Hepatocyte (in vitro differentiated cells): Measurements from ENCODE around the gene FOXRED1. TPM values are rescaled to one million over a fixed set of nuclear protein-coding genes. Genes with fewer than 3 reads are reported as not detected.

Source experiments
- DNase-seq: peaks from one replicate; pipeline ENCODE4 v3.0.0-alpha.2; 2016; ENCODE audit warnings: low spot score
- H2AFZ ChIP-seq: fragments of 200-600 bp; sonication (generic); 2 replicates; pipeline ENCODE4 v1.6.0; 2016; ENCODE audit warnings: antibody characterized with exemption, mild to moderate bottlenecking
- H3K27ac ChIP-seq: fragments of 200-600 bp; sonication (generic); 2 replicates; pipeline ENCODE4 v1.5.1; 2016; ENCODE audit warnings: mild to moderate bottlenecking
- H3K27me3 ChIP-seq: fragments of 200-600 bp; sonication (generic); 2 replicates; pipeline ENCODE4 v1.6.1; 2016
- H3K36me3 ChIP-seq: fragments of 200-600 bp; sonication (generic); replicated peaks from 2 replicates; pipeline ENCODE4 v1.5.1; 2016; ENCODE audit warnings: low read depth; ENCODE audit not compliant: insufficient read depth
- H3K4me1 ChIP-seq: fragments of 200-600 bp; sonication (generic); 2 replicates; pipeline ENCODE4 v1.5.1; 2016; ENCODE audit warnings: mild to moderate bottlenecking, moderate library complexity; ENCODE audit not compliant: insufficient read depth
- H3K4me2 ChIP-seq: fragments of 200-600 bp; sonication (generic); 2 replicates; pipeline ENCODE4 v1.6.0; 2016
- H3K4me3 ChIP-seq: fragments of 200-600 bp; sonication (generic); 2 replicates; pipeline ENCODE4 v1.5.1; 2016; ENCODE audit warnings: mild to moderate bottlenecking
- H3K79me2 ChIP-seq: fragments of 200-600 bp; sonication (generic); 2 replicates; pipeline ENCODE4 v1.6.0; 2017; ENCODE audit warnings: mild to moderate bottlenecking
- H3K9me2 ChIP-seq: fragments of 200-600 bp; sonication (generic); replicated peaks from 2 replicates; pipeline ENCODE4 v1.6.0; 2017; ENCODE audit warnings: mild to moderate bottlenecking; ENCODE audit not compliant: insufficient read depth
- H3K9me3 ChIP-seq: fragments of 200-600 bp; sonication (generic); 2 replicates; pipeline ENCODE4 v1.5.1; 2016; ENCODE audit warnings: low read depth, mild to moderate bottlenecking
- H4K20me1 ChIP-seq: fragments of 200-600 bp; sonication (generic); 2 replicates; pipeline ENCODE4 v1.6.0; 2016; ENCODE audit warnings: mild to moderate bottlenecking; ENCODE audit not compliant: insufficient read depth, poor library complexity, severe bottlenecking
- EZH2 ChIP-seq: fragments of 200-600 bp; sonication (generic); IDR thresholded peaks from 2 replicates; pipeline ENCODE4 v1.6.1; 2016; ENCODE audit warnings: antibody characterized with exemption, mild to moderate bottlenecking, borderline replicate concordance
- EZH2phosphoT487 ChIP-seq: fragments of 200-600 bp; sonication (generic); IDR thresholded peaks from one replicate; pipeline ENCODE4 v1.6.1; 2018; ENCODE audit warnings: antibody characterized with exemption, mild to moderate bottlenecking, low read depth, moderate library complexity; ENCODE audit not compliant: unreplicated experiment, severe bottlenecking
- WGBS: methylation state at CpG from one replicate; pipeline ENCODE4 v1.1.6; 2016; ENCODE audit warnings: low lambda C conversion rate; ENCODE audit errors: missing lambda C conversion rate; 5-methylcytosine and 5-hydroxymethylcytosine counted together
- polyA plus RNA-seq: library from polyadenylated mRNA; unstranded; fragments of >200 nt; fragmentation: Nextera tagmentation; extraction: Ambion mirVana; gene quantifications from 2 replicates; pipeline ENCODE4 v1.2.1, GENCODE V29; 2016
- total RNA-seq: library from RNA; depleted of rRNA; stranded (reverse); fragments of >200 nt; gene quantifications from 2 replicates; pipeline ENCODE4 v1.2.3, GENCODE V29; 2014
- TF ChIP-seq, protein P1 (sequence below): fragments of 200-600 bp; sonication (generic); IDR thresholded peaks from 2 replicates; pipeline ENCODE4 v1.5.1; 2016; ENCODE audit warnings: antibody characterized with exemption, mild to moderate bottlenecking; ENCODE audit not compliant: poor library complexity

FOXRED1 gene
- total and polyA plus RNA-seq, 2 experiments from 2014 or later: 28.8 to 46.1 TPM

DNA sequence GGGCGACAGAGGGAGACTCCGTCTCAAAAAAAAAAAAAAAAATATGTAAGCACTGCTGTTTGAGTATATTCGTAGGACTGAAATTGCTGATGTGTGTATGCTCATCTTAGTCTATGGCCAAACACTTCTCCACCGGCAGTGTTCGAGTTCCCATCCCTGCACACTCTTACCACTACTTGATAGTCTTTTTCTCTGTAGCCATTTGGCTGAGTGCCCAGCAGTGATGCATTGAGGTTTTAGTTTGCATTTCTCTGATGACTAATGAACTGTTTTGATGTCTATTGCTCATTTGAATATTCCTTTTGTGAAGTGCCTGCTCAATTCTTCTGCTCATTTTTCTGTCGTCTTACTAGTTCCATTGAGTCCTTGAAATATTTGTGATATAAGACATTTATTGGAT is 15.9 kb downstream of the FOXRED1 start:
- Histone ChIP-seq H4K20me1 (no peaks in the 10 kb centered on the region), H3K27me3 (no peaks in the 10 kb centered on the region), H3K4me2 (no peak overlapping the region), H2AFZ (no peak overlapping the region), H3K4me1 (peaks cover 12% of the 10 kb centered on the region), H3K4me3 (no peak overlapping the region), H3K9me3 (no peaks in the 10 kb centered on the region), H3K27ac (no peak overlapping the region), H3K36me3 (no peaks in the 10 kb centered on the region), H3K9me2 (no peaks in the 10 kb centered on the region), H3K79me2 (peaks cover 20% of the 10 kb centered on the region)
- TF ChIP-seq EZH2: no peak
- TF ChIP-seq, protein P1, sequence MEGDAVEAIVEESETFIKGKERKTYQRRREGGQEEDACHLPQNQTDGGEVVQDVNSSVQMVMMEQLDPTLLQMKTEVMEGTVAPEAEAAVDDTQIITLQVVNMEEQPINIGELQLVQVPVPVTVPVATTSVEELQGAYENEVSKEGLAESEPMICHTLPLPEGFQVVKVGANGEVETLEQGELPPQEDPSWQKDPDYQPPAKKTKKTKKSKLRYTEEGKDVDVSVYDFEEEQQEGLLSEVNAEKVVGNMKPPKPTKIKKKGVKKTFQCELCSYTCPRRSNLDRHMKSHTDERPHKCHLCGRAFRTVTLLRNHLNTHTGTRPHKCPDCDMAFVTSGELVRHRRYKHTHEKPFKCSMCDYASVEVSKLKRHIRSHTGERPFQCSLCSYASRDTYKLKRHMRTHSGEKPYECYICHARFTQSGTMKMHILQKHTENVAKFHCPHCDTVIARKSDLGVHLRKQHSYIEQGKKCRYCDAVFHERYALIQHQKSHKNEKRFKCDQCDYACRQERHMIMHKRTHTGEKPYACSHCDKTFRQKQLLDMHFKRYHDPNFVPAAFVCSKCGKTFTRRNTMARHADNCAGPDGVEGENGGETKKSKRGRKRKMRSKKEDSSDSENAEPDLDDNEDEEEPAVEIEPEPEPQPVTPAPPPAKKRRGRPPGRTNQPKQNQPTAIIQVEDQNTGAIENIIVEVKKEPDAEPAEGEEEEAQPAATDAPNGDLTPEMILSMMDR: no peak
- DNase-seq: peak; percentile 69
- 79% methylated on average over 6 of the region's 6 CpGs for WGBS

DNA sequence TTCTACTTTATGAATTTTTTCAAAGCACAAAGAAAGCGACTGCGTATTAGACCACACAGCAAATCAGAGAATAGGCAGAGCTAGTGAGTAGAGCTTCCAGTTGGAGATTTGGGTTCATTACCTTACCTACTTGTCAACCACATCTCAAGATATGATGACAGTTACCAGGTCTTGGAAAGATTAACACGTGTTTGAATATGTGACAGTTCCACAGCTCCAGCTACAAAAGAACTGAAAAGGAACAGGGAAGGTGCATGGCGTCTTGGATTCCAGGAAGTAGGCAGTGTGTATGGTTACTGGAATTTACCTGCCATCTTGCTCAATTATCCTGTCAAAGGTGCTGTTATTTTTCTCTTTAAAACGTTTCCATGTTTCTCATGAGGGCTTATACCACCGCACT is 19.3 kb downstream of the FOXRED1 start:
- no peaks in the 10 kb centered on the region for H3K27me3 ChIP-seq
- 72% methylated on average over 6 of the region's 6 CpGs for WGBS
- DNase-seq: no peak
- no peaks in the 10 kb centered on the region for H3K36me3 ChIP-seq
- TF ChIP-seq, protein P1: no peak
- H2AFZ ChIP-seq: no peak overlapping the region
- no peak overlapping the region for H3K4me3 ChIP-seq
- H4K20me1 ChIP-seq: no peaks in the 10 kb centered on the region
- H3K27ac ChIP-seq: no peak overlapping the region
- H3K9me3 ChIP-seq: no peaks in the 10 kb centered on the region
- no peak overlapping the region for H3K4me2 ChIP-seq
- H3K4me1 ChIP-seq: peaks cover 3% of the 10 kb centered on the region
- H3K9me2 ChIP-seq: no peaks in the 10 kb centered on the region
- peaks cover 20% of the 10 kb centered on the region for H3K79me2 ChIP-seq

DNA sequence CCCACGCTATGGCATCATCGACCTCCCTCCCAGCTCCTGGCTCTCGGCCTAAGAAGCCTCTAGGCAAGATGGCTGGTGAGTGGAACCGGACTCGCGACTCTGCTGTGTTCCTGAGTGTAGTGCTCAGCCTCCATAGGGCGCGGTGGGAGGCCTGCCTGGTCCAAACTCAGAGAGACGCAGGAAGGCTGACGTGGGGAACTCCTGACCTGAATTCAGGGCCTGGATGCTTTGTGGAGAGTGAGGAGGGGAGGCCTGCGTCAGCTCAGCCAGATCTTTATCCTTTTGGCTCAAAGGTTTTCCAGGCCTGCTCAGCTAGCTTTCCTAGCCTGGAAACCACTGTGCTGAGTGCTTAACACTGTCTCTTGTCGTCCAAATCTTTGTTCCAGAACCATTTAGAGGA is 21.9 kb downstream of the FOXRED1 start:
- Histone ChIP-seq H3K79me2 (peaks cover 4% of the 10 kb centered on the region), H3K4me1 (no peaks in the 10 kb centered on the region), H3K36me3 (no peaks in the 10 kb centered on the region), H2AFZ (no peak overlapping the region), H3K4me2 (no peak overlapping the region), H4K20me1 (no peaks in the 10 kb centered on the region), H3K9me3 (no peaks in the 10 kb centered on the region), H3K9me2 (no peaks in the 10 kb centered on the region), H3K27me3 (no peaks in the 10 kb centered on the region), H3K27ac (peak overlapping the region; percentile 78), H3K4me3 (no peak overlapping the region)
- WGBS: 86% methylated on average over 12 of the region's 12 CpGs
- no peak for DNase-seq
- TF ChIP-seq EZH2phosphoT487 (no peak), EZH2 (no peak)
- TF ChIP-seq, protein P1: no peak

DNA sequence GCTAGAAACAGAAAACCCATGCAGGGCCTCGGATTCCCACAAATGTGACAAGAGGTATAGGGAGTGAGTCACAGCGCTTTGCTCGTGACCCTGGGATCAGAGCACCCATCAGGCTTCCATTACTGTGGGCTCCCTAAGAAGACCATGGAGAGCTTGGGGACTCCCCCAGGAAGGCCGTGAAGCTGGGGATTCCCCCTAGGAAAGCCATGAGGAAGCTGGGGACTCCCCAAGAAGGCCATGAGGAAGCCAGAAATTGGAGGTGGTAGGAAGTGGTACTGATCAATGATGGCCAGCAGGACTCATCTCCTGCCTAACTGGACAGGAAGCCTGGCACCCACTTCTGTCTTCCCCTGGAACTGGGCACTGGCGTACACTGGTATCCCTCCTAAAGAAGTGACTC is 24.8 kb downstream of the FOXRED1 start:
- Histone ChIP-seq H3K27ac (no peak overlapping the region), H4K20me1 (no peaks in the 10 kb centered on the region), H3K4me2 (no peak overlapping the region), H3K4me1 (no peaks in the 10 kb centered on the region), H3K79me2 (peaks cover 7% of the 10 kb centered on the region), H3K9me2 (no peaks in the 10 kb centered on the region), H3K9me3 (no peaks in the 10 kb centered on the region), H3K4me3 (no peak overlapping the region), H3K36me3 (no peaks in the 10 kb centered on the region), H3K27me3 (no peaks in the 10 kb centered on the region), H2AFZ (no peak overlapping the region)
- no peak for DNase-seq
- WGBS: 98% methylated on average over 5 of the region's 5 CpGs
- no peak for TF ChIP-seq EZH2
- TF ChIP-seq EZH2phosphoT487: no peak
- TF ChIP-seq, protein P1: no peak
